ENCODE results near the gene PGC.

The PGC gene

DNA sequence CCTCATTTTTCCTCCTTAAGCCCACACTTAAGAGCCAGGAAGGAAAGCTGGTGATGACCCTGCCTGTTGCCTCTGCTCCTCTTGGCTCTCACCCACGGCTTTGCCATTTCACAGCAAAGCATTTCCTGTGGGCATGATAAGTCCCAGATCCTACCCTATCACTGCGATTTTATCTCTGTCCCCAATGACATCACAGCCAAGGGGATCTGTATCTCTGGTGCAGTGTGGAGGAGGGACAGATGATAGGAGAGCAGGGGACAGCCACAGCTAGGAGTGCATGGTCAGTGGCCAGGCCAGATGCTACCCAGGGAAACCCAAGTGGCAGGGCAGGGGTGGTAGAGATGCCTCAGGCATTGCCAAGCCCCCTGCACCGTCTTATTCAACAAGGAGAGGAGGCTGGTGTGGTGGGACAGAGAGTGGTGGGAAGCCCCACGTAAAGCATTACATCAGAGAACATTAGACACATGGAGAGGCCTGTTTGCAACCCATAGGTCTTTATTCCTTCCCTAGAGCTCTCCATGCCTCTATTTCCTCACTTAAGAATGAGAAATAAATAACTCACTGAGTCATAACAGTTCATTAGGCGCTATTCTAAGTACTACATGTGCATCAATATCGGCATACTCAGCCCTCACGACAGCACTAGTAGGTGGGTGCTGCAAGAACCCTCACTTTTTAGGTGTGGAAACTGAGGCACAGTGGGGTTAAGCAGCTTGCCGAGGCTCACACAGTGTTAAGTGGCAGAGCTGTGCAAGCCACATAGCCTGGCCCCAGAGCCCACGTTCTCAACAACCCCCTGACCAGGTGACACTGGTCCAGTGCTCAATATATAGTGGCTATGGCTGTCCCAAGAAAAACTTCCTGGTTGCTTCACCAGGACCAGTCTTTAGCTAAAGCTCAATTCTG is 16.4 kb downstream of the PGC start:
- DNase-seq (ENCODE audit: low spot score) = no peak

DNA sequence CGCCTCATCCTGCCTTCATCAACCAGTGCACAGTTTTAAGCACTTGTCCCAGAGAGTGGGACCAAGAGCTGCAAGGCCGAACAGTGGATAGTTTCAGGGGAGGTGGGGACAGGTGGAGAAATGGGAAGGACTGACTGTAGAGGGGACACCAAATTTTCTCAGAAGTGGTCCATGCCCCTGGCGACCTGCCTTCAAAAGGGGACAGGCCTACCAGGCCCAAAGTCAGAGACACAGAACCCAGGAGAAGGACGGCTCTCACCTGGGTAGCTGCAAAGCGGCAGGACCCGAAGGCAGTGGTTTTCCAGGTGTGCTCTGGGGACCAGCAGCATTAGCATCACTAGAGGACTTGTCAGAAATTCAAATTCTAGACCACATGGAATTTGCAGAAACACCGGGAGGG is 17.6 kb downstream of the PGC start:
- DNase-seq (ENCODE audit: low spot score) = no peak

- no peak for DNase-seq (ENCODE audit: low spot score)
These were observed 18.2 kb downstream of the PGC start for GRCh38 chr6:41728954-41729353.

GRCh38 chr6:41728073-41728936 is 18.9 kb downstream of the PGC start:
- DNase-seq (ENCODE audit: low spot score) = no peak

DNA sequence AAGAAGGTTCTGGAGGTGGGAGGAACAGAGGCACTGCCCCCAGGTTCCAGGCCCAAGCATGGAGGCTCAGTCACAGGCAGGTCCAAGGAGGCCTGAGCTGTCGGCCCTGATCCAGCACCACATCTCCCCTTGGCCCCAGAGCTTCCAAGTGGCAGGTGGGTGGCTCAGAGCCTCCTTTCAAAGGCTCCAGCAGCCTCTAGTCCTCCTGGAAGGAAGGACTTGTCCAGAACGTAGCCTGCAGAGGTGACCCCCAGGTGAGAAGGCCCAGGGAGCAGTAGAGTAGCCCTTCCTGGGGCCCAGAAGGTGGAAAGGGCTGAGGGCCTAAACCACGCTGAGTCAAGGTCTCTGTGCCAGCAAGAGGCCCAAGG is 19.5 kb downstream of the PGC start:
- no peak for DNase-seq (ENCODE audit: low spot score)

GRCh38 chr6:41726876-41727275 is 20.3 kb downstream of the PGC start:
- DNase-seq (ENCODE audit: low spot score) = no peak

DNA sequence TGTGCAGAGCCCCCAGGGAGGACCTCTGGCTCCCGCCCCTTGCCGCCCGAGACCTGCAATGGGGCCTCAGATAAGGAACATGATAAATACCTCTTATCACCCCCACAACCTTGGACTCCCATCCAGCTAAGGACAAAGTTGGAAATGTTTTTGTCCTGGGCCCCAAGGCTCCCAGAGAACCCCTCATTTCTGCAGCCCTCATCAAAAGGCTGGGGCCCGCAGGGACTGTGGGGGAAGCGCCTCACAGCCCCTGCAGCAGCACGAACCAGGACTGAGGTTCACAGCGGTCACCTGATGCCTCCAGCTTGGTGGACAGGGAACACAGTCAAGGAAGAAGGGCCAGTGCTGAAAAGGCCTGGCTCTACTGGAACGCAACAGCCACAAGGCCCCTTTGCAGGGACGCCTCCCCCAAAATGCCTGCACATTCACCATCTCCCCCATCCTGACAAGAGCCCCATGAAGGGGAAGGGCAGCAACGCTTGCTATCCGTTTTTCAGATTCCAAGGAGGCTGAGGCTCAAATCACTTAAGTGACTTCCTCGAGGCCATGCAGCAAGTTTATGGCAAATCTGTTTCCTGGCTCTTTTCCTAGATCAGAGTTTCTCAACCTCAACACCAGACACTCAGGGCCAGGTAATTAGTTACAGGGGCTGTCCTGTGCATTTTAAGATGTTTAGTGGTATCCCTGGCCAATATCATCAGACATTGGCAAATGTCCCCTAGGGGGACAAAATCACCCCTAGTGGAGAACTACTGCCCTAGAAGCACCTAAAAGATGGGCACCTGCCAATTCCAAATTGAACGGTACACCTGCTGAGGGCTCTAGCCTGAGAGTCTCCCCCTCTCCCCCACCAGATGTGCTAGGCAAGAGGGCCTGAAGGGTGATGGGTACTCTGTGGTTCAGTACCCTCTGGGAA is 22.4 kb downstream of the PGC start:
- DNase-seq (ENCODE audit: low spot score) = no peak

- DNase-seq (ENCODE audit: low spot score) = no peak
These were observed 23.0 kb downstream of the PGC start for GRCh38 chr6:41724228-41724580.

DNA sequence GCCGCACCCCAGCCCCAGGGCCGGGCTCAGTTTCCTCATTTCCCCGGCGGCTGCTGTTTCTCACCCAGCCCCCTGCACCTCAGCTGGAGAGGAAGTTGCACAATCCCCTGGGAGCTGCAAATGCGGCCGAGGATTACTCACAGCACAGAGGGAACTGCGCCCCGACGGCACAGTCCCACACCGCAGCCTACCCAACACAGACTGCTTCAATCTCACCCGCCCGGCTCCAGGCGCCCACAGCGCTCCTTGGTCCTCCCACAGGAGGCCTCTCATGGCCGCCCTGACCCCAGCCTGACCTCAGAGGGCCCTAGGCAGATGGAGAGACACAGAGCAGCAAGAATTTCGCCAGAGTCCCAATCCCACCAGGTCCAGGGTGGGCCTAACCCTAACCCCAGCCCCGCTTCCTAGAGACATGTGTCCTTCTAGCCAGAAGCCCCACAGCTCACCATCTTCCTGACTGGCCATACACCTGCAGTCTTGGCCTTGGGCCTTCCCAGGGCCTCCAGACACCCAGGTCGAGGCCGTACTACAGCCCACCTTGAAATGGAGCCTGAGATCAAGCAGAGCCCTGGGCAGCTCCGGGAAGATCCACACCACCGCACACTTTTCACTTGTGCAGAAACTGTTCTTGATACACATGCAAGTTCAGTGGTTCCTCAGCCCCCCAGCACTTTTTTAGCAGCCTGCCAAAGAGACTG is 23.5 kb downstream of the PGC start:
- DNase-seq (ENCODE audit: low spot score) = no peak

DNA sequence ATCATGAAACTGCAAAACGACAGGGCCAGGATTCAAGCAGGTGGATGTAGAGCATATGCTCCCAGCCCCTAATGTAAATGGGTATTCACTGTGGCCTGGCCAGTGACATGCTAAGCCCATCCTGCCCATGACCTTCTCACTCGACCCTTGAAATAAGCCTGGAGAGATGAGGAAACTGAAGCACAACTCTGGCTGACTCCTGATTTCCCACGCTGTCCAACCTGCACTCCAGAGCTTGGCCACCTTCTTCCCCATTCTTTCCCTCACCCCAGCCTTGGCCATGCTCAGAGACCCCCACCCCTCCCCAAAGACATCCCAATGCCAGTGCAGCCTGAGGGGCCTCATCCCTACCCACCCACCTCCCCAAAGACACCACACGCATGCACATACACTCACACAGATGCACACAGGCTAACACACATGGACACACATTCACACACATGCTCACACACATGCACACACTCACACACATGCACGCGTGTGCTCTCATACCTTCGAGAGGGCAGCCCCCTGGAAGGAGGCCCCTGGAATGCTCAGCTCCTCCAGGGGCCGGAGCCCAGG is 24.1 kb downstream of the PGC start:
- no peak for DNase-seq (ENCODE audit: low spot score)

DNA sequence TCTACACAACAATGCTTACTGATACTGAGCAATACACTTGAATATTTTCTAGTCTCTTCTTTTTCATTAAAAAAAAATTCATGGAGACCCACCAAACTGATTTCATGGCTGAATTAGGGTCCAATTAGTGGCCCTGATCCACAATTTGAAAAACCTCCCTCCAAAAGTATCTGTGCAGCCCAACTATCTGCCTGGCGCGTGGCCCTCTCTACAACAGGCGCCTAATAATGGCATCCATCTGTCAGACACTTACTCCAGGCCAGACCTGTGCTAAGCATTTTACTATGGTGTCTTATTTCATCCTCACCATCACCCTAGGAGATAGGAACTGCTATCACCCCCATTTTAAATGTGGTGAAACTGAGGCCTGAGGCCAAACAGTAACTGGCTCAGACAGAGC is 25.8 kb downstream of the PGC start:
- no peak for DNase-seq (ENCODE audit: low spot score)

DNA sequence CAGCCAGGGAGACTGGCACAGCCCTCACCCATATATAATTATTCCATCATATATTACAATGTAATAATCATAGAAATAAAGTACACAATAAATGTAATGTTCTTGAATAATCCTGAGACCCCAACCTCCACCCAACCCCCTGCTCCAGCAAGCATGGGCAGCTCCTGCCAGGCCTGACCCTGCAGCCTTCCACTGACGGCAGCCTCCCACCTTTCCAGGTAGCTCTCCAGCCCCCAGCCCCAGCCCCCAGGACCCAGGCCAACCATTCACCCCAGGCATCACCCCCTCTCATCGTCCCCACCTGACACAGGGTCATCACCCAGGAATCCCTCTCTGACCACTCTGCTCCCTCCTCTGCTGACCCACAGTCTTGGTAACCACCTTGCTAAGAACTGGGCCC is 26.4 kb downstream of the PGC start:
- no peak for DNase-seq (ENCODE audit: low spot score)

DNA sequence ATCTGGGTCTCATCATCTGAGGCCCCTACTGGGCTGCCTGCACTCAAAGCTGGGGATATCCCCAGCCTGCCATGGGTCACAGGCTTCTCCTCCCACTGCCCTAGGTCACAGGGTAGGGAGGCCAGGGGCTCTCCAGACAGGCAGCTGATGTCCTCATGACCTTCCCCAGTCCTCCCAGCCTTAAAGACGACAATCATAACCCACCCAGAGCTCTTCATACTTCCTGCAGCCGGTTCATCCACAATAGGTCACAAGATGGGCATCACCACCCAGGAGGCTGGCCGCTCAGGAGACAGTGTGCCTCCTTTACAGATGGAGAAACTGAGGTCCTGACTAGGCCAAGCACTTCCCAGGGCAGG is 27.0 kb downstream of the PGC start:
- DNase-seq (ENCODE audit: low spot score) = no peak

GRCh38 chr6:41719436-41720261 is 27.5 kb downstream of the PGC start:
- DNase-seq (ENCODE audit: low spot score) = no peak

- DNase-seq (ENCODE audit: low spot score) = no peak
These were observed 28.4 kb downstream of the PGC start for GRCh38 chr6:41718828-41719227.

GRCh38 chr6:41717392-41717736 is 29.8 kb downstream of the PGC start:
- DNase-seq (ENCODE audit: low spot score) = no peak

- no peak for DNase-seq (ENCODE audit: low spot score)
These were observed 30.4 kb downstream of the PGC start for GRCh38 chr6:41716516-41717391.

DNA sequence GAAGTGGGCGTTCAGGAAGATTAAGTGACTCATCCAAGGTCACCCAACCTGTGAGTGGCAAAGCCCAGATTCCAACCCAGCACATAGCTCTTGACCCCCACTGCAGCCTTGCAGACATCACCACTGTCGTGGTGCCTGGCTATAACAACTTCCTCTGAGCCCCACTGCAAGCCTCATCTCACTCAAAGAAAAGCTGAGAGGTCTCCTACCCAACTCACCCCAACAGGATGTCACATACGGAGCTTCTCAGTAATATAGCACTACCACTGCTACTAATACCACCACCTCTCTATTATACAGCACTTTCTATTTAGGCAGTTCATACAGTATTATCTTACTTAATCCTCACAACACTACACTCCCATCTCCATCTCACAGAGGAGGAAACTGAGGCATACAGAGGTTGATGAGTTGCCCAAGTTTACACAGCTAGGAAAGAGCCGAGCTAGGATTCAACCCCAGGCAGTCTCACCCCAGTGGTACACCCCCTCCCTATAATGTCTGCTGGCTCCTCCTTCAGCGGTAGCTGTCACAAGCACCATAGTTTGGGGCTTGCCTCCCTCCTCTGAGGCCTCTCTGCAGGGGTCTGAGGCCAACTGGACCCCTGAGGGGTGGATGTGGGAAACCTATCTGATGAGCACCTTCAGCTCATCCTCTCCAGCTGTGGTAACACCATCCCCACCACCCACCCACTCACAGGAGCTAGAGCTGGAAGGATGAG is 31.2 kb downstream of the PGC start:
- DNase-seq (ENCODE audit: low spot score) = no peak

Data from putamen (tissue), 1 donor.